Amniotic epithelial cell (primary cell): ENCODE data around the gene DHRS1.
A peak's percentile ranks its signal among the peaks of the same experiment; 100 is the strongest.

Experiments
- DNase-seq: peaks from one replicate; pipeline ENCODE4 v3.0.0-alpha.2; 2010; ENCODE audit warnings: low read depth

The DHRS1 gene

DNA sequence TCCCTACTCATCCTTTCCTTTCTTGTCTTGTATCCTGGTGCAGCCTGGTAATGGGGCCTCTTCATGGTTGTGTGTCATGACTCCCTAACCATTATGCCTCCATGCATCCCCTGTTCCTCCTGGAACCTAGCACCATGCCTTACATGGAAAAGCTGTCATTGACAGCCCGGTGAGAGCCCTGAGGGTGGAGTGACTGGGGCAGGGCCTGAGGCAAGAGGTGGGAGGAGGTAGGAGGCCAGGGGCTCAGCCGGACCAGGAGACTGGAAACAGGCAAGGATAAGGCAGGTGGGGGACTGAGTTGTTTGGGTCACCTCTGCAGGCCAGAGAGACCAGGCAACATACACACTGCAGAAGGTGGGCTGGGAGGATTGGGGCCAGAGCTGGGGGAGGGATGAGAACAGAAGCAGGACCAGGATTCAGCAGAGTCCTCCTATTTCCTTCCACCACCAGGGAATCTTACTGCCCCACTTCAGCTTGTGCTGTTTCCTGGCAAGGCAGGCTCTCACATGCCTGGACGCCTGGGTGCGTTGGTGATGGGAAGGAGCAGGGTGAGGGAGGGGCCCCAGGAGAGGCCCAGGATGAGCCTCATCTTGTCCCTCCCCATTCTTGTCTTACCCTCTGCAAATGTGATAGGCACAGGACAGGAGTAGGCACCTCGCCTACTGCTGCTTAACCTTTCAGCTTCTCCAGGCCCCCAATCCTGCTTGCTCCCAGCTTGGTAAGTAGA, 10.1 kb upstream of the DHRS1 start, which contains the start of gene LTB4R2:
Gene LTB4R2, plus strand, starts transcription at position 603 of the 727 bp plus-strand sequence. CDS start 525 bp downstream, outside the sequence.
- DNase-seq = no peak

DNA sequence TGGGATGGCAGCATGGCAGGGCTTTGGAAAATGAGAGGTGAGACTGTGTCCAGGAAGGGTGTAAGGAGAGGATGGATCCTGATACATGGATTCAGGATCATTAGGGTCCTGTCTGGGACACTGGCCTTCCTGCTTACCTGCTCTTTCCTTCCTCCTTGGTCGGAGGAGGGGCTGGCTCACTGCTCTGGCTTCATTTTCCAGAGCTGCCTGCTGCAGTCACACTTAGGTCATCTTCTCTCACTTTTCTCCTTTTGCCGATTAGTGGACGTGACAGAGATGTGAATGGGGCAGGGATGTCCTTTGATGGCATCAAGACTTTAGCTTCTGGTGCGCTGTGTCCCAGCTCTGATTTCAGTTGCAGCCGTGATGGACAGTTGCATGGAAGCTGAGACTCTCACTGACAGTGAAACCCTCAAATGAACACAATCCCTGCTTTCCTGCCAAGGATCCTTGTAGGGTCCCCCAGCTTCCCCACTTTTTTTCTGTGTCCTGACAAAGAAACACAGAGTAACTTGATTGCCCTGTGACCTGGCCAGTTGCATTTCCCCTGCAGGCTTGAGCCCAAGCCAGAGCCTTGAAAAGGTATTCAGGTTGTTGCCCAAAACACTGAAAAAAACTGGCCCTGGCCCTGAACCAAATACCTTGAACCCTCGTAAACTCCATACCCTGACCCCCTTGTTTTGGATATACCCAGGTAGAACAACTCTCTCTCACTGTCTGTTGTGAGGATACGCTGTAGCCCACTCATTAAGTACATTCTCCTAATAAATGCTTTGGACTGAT, 9.0 kb upstream of the DHRS1 start:
- DNase-seq = no peak

DNA sequence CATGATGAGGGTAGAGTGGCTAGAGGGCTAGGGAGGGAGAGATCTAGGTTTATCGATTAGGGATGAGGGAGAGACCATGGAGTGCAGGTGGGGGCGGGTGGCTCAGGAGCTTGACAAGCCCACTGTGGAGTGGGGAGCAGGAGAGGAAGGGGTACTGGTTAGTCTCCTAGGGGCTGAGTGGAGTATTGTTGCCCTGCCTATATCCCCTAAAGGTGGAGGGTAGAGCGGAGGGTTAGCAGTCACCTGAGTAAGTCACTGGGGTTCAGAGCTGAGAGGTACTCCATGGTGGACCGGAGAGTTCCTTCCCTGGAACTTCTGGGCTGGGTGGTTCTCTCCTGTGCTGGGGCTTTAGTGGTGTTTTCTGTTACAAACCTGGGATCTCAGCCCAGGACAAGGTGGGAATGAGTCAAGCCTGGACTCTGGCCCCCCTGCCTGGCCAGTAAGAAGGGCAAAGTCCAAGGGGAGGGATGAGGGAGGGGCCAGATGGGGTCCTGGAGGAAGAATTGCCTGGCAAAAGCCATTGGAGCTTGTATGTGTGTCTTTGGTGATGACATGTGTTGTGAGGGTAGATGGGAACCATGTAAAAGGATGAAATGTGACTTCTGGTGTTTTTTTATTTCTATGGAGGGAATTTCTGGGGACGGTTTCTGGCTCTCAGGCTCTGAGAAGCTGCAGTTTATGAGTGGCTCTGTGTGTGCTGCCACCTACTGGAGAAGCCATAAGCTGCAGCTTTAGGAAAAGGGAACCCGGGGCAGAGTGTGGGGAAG, 8.2 kb upstream of the DHRS1 start, which contains the start of gene CIDEB:
Gene CIDEB, minus strand, starts transcription at position 403 of the 767 bp plus-strand sequence. Its CDS starts 119 bp downstream, at position 284.
- peak; percentile 40 for DNase-seq

DNA sequence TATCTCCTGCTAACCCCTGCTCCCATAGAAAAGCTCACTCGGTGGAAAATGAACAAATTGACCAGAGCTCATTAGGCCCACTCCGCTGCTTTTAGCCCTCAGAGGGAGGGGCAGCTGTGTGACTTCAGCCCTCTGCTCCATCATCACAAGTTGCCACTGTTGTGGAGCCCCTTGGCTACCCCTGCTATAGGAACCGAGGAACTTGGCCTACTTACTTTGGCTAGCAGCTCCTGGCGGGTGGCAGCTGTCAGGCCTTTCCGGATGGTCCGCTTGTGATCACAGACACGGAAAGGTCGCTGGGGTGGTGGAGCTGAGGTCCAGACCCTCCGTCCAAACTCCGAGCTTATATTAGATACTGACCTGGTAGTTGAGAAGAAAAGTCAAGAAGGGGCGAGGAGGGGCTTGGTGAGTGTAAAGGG, 7.6 kb upstream of the DHRS1 start:
- no peak for DNase-seq

DNA sequence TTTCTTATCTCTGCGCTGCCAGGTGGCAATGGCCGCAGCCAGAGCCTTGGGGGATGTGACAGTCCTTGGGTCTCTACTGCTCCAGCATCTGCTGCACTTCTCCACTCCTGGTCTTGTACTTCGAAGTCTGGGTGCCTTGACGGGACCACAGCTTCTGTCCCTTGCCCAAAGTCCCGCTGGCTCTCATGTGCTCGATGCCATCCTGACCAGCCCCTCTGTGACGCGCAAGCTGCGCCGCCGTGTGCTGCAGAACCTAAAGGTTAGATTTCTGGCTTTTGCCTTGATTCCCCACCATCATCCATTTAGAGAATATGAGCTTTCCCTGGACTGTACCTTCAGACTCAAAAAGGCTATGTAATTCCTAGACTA, 4.4 kb upstream of the DHRS1 start:
- DNase-seq = no peak

DNA sequence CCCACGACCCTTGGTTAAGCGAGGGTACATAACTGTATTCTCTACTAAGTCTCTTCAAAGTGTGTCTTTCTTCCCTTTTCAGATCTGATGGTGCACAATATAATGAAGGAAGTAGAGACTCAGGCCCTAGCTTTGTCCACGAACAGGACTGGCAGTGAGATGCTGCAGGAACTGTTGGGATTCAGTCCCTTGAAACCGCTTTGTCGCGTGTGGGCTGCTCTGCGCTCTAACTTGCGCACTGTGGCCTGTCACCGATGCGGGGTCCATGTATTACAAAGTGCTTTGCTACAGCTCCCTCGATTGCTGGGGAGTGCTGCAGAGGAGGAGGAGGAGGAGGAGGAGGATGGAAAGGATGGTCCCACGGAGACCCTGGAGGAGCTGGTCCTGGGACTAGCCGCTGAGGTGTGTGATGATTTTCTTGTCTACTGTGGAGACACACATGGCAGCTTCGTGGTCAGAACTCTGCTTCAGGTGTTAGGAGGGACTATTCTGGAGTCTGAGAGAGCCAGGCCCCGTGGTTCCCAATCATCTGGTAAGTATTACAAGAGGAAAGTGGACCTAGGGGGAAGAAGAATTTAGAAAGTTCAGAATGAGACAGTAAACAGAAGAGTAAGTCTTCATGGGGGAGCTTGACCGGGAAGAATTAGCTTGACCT, 873 bp upstream of the DHRS1 start:
- DNase-seq = no peak

DNA sequence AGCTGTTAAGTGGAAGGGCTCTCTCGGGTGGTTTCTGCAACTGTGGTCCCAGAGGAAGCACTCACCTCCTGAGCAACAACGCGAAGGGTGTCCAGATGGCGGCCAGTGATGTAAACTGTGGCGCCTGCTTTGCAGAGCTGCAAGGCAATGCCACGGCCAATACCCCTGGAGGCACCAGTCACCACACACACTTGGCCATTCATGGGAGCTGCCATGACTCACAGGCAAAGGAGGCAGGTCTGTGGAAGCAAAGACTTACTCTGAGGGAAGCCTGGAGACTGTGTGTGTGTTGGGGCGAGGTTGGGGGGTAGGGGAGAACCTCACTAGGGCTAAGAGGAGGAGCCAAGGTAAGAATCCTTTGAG, 707 bp downstream of the DHRS1 start:
- DNase-seq = peak; percentile 68

DNA sequence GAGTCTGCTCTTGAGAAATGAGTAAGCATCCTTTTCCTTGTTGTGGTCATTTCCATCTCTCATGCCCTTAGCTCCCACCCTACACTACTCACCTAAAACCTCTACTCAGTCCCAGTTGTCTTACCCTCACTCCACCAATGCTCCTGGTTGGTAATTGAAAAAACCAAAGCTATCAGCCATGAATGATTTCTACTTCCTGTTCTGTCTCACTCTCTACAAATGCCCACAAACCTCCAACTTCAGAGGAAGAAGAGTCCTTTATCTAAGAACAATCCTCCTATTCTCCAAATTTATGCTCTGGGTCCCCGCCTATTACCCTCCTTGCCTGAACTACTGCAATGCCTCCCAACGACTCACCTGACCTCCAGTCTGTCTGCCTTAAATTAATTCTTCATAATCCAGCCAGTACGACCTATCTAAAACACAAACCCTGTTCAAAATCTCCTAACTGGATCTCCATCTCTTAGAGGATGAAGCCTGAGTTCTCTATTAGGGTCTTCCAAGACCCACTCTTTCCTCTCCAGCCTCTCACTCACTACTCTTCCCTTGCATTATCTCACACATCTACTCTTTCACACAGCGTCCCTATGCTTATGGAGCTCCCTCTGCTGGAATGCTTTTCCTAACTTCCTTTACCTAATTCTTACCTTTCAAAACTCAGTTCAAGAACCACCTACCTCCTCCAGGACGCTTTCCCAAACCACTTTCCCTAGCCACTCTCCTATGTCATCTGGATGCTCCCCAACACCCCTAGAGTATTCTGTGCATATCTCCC, 2.2 kb downstream of the DHRS1 start:
- peak; percentile 22 for DNase-seq

DNA sequence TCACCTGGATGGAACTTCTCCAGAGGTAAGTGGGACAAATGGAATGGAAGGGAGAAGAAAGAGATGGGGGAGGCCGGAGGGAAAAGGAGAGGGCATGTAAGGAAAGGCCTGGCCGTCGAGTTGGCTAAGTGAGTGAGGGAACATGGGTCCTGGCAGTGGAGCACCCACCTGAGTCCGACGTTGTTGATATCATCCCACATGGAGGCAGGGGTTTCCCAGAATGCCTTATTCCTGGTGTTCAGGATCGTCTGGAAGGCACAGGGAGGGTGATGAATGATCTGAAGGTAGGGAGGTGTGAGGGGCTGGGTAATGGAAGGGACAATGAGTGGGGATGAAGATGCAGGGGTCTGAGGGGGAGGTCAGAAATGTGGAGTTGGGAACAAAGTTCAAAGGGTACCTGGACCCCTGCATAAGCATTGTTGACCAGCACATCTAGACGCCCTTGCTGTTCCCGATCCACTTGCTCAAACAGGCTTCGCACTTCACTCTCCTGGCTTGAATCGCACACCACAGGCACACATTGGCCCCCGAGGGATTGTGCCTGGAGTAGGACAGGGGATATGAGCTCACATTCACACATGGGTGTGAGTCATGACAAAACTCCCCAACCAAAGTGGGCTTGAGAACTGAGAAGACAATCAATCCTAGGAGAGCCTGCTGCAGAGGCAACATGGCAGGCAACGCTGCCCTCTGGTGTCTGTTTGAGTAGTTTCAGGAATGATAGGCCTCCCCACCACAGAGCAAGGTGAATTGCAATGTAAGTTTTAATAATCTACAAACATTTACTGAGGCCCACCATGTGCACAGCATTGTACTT, 3.0 kb downstream of the DHRS1 start:
- peak; percentile 89 for DNase-seq

DNA sequence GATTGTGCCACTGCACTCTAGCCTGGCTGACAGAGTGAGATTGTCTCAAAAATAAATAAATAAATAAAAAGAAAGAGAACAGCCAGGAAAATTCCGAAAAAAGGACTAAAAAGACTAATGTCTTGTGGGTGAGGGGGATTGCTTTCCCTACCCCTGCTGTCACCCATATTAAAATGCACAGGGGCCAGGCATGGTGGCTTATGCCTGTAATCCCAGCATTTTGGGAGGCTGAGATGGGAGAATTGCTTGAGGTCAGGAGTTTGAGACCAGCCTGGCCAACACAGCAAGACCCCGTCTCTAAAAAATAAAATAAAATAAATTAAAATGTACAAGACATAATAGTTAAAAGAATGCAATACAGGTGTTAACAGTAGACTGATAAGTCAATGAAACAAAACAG, 6.1 kb downstream of the DHRS1 start:
- no peak for DNase-seq

DNA sequence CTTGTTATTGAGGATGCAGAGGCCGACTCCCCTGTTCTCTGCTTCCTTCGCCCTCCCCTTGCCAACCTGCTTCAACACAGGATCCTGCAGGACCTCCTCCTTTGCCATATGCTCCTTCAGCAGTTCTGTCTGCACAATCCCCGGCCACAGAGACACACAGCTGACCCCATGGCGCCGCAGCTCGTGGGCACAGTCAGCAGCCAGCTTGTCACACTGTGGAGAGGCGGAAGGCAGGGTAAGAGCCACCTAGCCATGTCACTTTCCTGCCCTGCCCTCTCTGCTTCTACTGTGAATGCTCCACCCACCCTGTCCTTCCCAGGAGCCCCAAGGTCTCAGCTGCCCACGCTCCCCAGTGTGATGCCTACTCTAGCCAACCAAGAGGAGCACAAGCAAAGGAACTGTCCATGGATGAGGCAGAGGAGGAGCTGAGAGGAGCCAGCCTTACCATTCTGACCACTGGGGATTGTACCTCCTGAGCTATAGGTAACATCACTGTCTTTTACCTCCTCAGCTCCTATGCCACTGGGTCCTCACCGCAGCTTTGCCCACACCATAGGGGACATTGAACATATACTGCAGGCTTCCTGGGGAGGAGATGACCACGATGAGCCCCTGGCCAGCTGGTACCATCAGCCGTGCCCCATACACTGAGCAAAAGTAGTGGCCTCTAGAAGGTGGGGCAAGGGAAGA, 7.3 kb downstream of the DHRS1 start:
- DNase-seq = no peak

DNA sequence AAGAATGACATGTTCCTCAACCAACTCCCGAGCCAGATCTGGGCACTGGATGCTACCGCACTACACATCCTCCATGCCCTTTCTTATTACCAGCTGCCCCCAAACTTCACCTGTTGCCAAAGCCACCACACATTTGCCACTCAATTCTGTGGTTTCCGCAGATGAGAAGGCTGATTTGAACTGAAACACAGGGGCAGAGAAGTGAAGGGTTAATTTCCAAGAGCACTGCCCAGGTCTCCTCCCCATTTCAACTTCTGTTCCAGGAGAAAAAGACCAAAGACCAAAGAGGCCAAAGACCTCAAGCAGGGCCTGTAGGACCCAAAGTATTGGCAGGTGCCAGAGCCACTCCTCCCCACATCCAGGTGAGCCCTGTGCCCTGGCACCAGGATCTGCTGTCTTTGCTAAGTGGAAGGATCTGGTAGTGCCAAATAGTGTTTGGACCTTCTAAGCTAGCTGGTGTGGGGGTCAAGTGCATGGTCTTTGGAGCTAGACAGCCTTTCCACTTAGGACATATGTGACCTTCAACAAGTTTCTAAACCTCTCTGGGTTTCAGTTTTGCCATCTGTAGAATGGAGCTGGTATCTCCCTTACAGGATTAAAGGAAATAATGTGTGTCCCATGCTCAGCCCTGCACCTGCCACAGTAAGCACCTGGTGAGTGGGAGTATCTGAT, 8.0 kb downstream of the DHRS1 start:
- no peak for DNase-seq

DNA sequence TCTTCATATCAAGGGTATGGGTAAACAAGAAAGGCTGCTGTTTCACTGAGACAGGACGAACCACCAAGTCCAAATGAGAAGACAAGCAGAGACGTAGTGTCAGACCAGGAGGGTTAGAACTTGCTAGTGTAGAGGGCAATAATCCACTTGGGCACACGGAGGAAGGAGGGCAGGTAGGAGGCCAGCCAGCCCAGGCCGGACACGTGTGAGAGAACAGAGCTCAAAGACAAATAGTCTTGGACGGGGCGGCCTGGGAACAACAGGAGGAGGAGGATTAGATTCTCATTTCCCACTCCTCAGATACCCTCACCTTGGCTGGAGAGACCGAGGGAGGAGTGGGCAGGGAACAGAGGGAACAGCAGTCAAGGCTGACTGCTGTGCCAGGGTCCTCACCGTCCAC, 8.8 kb downstream of the DHRS1 start:
- no peak for DNase-seq

DNA sequence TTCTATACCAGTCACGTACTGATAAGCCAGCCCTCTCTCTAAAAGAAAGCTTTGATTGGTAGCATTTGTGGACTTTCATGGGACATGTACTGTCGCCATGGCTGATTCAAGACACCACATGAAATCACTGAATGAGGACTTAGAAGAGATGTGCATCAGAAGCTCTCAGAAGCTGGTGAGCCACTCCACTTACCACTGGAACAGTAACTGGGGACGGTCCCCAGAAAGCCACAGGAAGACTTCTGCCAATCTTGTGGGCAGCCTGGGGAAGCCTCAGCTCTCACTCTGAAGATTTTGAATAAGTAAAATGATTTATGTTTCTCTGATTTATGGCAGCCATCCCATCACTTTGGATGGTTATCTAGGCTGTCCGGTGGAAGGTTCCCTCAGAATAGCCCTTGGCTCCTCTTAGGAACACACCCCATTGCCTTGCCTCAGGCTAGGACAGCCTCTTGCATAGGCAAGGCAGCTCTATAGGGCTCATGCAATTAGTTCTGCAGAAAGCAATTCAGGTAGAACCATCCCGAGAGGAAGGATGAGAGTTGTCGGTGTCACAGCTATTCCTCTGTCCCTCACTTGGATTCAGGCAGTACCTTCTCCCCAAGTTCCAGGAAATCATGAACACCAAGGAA, 9.8 kb downstream of the DHRS1 start:
- DNase-seq = no peak

DNA sequence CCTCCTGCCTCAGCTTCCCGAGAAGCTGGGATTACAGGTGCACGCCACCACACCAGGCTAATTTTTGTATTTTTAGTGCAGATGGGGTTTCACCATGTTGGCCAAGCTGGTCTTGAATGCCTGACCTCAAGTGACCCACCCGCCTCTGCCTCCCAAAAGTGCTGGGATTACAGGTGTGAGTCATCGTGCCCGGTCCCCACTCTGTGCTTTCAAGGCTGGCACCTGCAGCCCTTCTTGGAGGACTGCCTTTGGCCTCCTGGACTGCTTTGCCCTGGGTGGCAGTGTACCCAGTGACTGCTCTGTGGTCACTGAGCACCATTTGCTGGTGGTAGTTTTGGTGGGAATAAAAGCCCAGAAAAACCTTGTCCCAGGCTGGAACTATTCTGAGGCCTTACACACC, 12.6 kb downstream of the DHRS1 start:
- no peak for DNase-seq

DNA sequence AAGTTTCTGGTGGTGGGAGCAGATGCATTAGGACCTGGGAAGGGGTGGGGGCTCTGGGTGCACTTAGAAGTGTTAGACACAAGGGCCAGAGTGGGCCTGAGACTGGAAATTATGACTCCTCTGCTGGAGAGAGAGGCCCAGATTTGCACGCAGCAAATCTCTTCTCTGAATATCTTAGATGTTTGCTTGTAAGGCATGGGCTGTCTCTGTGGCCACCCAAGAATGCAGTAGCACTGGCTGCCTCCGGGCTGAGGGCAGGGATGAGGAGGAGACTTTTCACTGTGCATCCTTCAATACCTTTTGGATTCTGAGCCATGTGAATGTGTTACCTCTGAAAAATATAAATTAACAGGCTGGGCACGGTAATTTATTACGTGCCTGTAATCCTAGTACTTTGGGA, 14.2 kb downstream of the DHRS1 start:
- no peak for DNase-seq

DNA sequence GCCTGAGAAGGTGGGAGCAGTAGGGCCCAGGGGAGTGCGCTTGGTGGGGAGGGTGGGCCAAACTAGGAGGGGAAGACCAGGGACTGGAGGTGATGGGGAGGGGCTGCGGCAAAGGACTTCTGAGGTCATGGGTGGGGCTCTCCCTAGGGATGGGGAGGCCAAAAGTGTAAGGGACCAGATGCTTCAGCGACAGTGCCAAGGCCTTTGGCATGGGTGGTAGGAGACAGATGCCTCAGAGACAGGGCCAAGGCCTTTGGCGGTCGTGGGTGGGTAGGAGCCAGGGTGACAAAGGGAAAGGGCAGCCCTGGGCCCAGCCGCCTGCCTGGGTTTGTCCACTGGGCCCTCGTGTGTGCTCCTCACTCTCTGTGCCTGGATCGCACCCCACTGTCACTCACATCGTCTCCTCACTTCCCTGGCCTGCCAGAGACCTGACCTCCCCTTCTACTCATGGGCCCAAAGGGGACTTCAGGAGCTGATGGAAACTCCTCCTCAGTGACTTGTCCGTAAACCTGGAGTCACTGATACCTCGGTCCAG, 15.0 kb downstream of the DHRS1 start:
- DNase-seq = no peak

DNA sequence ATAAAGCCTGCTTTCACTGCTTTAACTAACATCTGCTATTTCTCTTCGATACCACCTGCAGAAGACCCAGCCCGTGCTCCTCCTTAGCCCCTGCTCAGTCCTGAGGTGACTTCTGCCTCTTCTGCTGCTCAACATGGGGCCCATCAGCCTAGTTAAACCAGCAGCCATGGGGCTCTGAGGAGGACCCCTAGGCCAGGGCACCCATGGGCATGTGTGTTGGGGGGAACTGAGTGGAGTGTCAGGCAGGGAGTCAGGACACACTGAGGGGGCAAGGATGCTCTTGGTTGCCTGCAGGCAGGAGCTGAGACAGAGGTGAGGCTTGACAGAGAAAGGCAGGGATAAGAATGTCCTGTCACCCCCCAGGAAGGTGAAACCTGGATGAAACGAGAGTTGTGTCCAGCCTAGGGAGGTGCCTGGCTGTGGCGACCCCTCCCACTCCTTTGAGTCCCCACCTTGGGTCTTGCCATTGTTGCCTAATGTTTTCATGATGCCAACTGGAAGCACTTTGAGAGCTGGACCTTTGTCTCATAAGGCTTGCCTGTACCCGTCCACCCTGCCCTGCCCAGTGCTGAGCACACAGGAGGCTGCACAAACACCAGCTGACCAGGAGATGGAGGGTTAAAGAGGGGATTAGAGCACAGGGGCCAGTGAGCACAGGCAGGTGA, 15.7 kb downstream of the DHRS1 start:
- DNase-seq = no peak
